HPDE6-E6E7 (cell line): Measurements from ENCODE around the gene FBXO2.
A peak's percentile ranks its signal among the peaks of the same experiment; 100 is the strongest.

ENCODE experiments used
- DNase-seq: peaks from one replicate; pipeline ENCODE4 v3.0.0; 2011; ENCODE audit warnings: missing footprints; ENCODE audit errors: extremely low spot score

FBXO2 gene

GRCh38 chr1:11653101-11653860 lies 948 bp downstream of the FBXO2 start:
- peak; percentile 82 for DNase-seq

- DNase-seq, result no peak
These were observed 1.9 kb downstream of the FBXO2 start for GRCh38 chr1:11652203-11652780.

GRCh38 chr1:11651017-11651416 lies 3.2 kb downstream of the FBXO2 start:
- DNase-seq, result no peak

GRCh38 chr1:11650331-11650991 lies 3.8 kb downstream of the FBXO2 start:
- DNase-seq, result no peak

GRCh38 chr1:11649624-11650330 lies 4.5 kb downstream of the FBXO2 start:
- no peak for DNase-seq

GRCh38 chr1:11649237-11649623 lies 5.0 kb downstream of the FBXO2 start:
- DNase-seq, result no peak

- no peak for DNase-seq
These were observed 5.5 kb downstream of the FBXO2 start for GRCh38 chr1:11648732-11649158.

GRCh38 chr1:11648039-11648438 lies 6.2 kb downstream of the FBXO2 start:
- no peak for DNase-seq

GRCh38 chr1:11647333-11647732 lies 6.9 kb downstream of the FBXO2 start:
- DNase-seq, result no peak

GRCh38 chr1:11646317-11646716 lies 7.9 kb downstream of the FBXO2 start:
- no peak for DNase-seq

- no peak for DNase-seq
These were observed 8.5 kb downstream of the FBXO2 start for GRCh38 chr1:11645670-11646265.

- no peak for DNase-seq
These were observed 9.0 kb downstream of the FBXO2 start for GRCh38 chr1:11645270-11645669.

GRCh38 chr1:11643782-11644181 lies 10.4 kb downstream of the FBXO2 start:
- DNase-seq, result no peak

GRCh38 chr1:11642418-11643017 lies 11.7 kb downstream of the FBXO2 start:
- DNase-seq, result peak; percentile 63

- DNase-seq, result no peak
These were observed 12.4 kb downstream of the FBXO2 start for GRCh38 chr1:11641776-11642305.

GRCh38 chr1:11640944-11641343 lies 13.3 kb downstream of the FBXO2 start:
- DNase-seq, result no peak

GRCh38 chr1:11640101-11640500 lies 14.1 kb downstream of the FBXO2 start:
- no peak for DNase-seq

GRCh38 chr1:11639372-11639771 lies 14.9 kb downstream of the FBXO2 start:
- no peak for DNase-seq

- no peak for DNase-seq
These were observed 16.1 kb downstream of the FBXO2 start for GRCh38 chr1:11638121-11638520.

GRCh38 chr1:11634365-11635192 lies 19.6 kb downstream of the FBXO2 start:
- DNase-seq, result no peak
